Choroid plexus epithelial cell (primary cell): ENCODE measurements around the gene GBF1.
A peak's percentile ranks its signal among the peaks of the same experiment; 100 is the strongest.
"Not testable (repeated sequence)": the region's sequence is repeated elsewhere in the genome, so short reads cannot be mapped to it uniquely, and the experiment has no call there.

Experiments used
- DNase-seq: peaks from one replicate; pipeline ENCODE4 v3.0.0-alpha.2; 2010; ENCODE audit warnings: low read depth
- H3K4me3 ChIP-seq: 2 replicates; pipeline ENCODE4 v1.5.1; 2011; ENCODE audit warnings: low read depth, mild to moderate bottlenecking, control low read depth, low read length, moderate library complexity
- TF ChIP-seq, protein P1 (sequence below): conservative IDR thresholded peaks from 2 replicates; pipeline ENCODE4 v1.5.1; 2011; ENCODE audit warnings: low read depth, mild to moderate bottlenecking, control low read depth, inconsistent platforms, low read length, moderate library complexity

Gene GBF1

GRCh38 chr10:102289840-102290239 is 44.5 kb downstream of the GBF1 start:
- TF ChIP-seq, protein P1, sequence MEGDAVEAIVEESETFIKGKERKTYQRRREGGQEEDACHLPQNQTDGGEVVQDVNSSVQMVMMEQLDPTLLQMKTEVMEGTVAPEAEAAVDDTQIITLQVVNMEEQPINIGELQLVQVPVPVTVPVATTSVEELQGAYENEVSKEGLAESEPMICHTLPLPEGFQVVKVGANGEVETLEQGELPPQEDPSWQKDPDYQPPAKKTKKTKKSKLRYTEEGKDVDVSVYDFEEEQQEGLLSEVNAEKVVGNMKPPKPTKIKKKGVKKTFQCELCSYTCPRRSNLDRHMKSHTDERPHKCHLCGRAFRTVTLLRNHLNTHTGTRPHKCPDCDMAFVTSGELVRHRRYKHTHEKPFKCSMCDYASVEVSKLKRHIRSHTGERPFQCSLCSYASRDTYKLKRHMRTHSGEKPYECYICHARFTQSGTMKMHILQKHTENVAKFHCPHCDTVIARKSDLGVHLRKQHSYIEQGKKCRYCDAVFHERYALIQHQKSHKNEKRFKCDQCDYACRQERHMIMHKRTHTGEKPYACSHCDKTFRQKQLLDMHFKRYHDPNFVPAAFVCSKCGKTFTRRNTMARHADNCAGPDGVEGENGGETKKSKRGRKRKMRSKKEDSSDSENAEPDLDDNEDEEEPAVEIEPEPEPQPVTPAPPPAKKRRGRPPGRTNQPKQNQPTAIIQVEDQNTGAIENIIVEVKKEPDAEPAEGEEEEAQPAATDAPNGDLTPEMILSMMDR = no peak
- no peak overlapping the region for H3K4me3 ChIP-seq
- no peak for DNase-seq

GRCh38 chr10:102291221-102291905 is 46.0 kb downstream of the GBF1 start:
- no peak overlapping the region for H3K4me3 ChIP-seq
- TF ChIP-seq, protein P1 = no peak
- no peak for DNase-seq

GRCh38 chr10:102297101-102297500 is 51.8 kb downstream of the GBF1 start:
- no peak overlapping the region for H3K4me3 ChIP-seq
- no peak for DNase-seq
- TF ChIP-seq, protein P1 = no peak

DNA sequence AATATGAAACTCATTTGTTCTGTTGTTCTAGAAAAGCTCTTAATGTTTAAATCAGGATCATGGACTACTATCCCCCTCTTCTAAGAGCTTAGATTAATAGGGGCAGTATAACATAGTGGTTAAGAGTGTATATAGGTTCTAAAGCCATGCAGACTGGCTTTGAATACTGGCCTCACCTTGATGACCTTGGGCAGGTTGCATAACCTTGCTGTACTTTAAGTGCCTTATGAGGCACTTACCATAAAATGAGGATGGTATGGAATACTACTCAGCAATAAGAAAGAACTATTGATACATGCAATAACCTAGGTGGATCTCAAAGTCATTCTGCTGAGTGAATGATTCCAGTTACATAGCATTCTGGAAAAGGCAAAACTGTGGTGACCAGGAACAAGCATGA is 53.6 kb downstream of the GBF1 start:
- no peak overlapping the region for H3K4me3 ChIP-seq
- no peak for DNase-seq
- TF ChIP-seq, protein P1 = no peak

DNA sequence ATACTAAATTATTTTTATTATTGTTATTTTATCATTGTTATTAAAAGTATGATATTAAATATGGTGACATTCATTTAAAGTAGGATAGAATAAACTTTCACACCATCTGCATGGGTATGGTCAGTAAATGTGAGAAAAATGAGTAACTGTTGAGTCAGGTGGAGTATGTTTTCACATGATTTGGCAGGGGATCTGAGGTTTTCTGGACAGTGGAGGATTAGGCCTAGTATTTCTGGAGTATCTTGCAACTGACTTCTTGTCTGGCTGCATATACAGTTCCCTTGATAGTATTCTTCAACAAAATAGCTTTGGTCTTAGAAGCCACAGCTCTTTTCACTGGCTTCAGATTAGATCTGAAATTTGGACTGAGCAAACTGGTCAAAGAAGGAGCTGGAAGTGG is 54.5 kb downstream of the GBF1 start:
- TF ChIP-seq, protein P1 = no peak
- H3K4me3 ChIP-seq = no peak overlapping the region
- DNase-seq = peak; percentile 81

GRCh38 chr10:102300278-102300843 is 55.0 kb downstream of the GBF1 start:
- DNase-seq = peak; percentile 81
- TF ChIP-seq, protein P1 = no peak
- H3K4me3 ChIP-seq = no peak overlapping the region

- H3K4me3 ChIP-seq, DNase-seq: not testable (repeated sequence)
Measured at GRCh38 chr10:102300912-102301311, 55.6 kb downstream of the GBF1 start.

- H3K4me3 ChIP-seq, DNase-seq: not testable (repeated sequence)
Measured at GRCh38 chr10:102301332-102301731, 56.0 kb downstream of the GBF1 start.
